PC-9 (cell line): ENCODE data around the gene TNFRSF1B. TPM values are rescaled to one million over a fixed set of nuclear protein-coding genes. Genes with fewer than 3 reads are reported as not detected.

ENCODE experiments used
- BruUV-seq: library from RNA; stranded (reverse); fragments of 400-500 nt; replicated peaks from 2 replicates; lab custom pipeline; 2021; lab: Mats Ljungman, UMichigan
- CTCF ChIA-PET: fragments of 300-600 bp; sonication (Branson Sonifier 250); formaldehyde crosslinking; loops from one replicate; lab custom pipeline; 2022; ENCODE audit warnings: antibody characterized with exemption; lab: Charles Lee
- POLR2A ChIA-PET: fragments of 300-600 bp; sonication (Branson Sonifier 250); formaldehyde crosslinking; loops from one replicate; lab custom pipeline; 2022; ENCODE audit warnings: antibody characterized with exemption; ENCODE audit not compliant: unreplicated experiment; lab: Charles Lee
- DNase-seq, 2 experiments: peaks; one replicate each; pipeline versions ENCODE4 v3.0.0 to v3.0.0-alpha.2; 2015 to 2022; ENCODE audit warnings: mixed read lengths in 1 of 2
- H2AFZ ChIP-seq: fragments of 200-600 bp; sonication (generic); 2 replicates; pipeline ENCODE4 v1.8.1; 2017; ENCODE audit warnings: antibody characterized with exemption
- H3F3A ChIP-seq: fragments of 200-600 bp; sonication (generic); 2 replicates; pipeline ENCODE4 v1.8.1; 2017; ENCODE audit warnings: antibody characterized with exemption, mild to moderate bottlenecking, low read depth; ENCODE audit not compliant: insufficient read depth
- H3K27ac ChIP-seq: fragments of 200-600 bp; sonication (generic); 2 replicates; pipeline ENCODE4 v1.6.1; 2016; ENCODE audit warnings: mixed run types
- H3K27me3 ChIP-seq: fragments of 200-600 bp; sonication (generic); 2 replicates; pipeline ENCODE4 v1.6.1; 2016; ENCODE audit warnings: low read depth, mixed run types; ENCODE audit not compliant: insufficient read depth
- H3K36me3 ChIP-seq: fragments of 200-600 bp; sonication (generic); 2 replicates; pipeline ENCODE4 v1.6.1; 2016; ENCODE audit warnings: low read depth, mixed run types
- H3K4me1 ChIP-seq: fragments of 200-600 bp; sonication (generic); replicated peaks from 2 replicates; pipeline ENCODE4 v1.6.1; 2016; ENCODE audit warnings: mixed run types; ENCODE audit not compliant: insufficient read depth
- H3K4me2 ChIP-seq: fragments of 200-600 bp; sonication (generic); 2 replicates; pipeline ENCODE4 v1.6.1; 2017; ENCODE audit warnings: mixed run types
- H3K4me3 ChIP-seq: fragments of 200-600 bp; sonication (generic); 2 replicates; pipeline ENCODE4 v1.6.1; 2016; ENCODE audit warnings: mixed run types
- H3K79me2 ChIP-seq: fragments of 200-600 bp; sonication (generic); 2 replicates; pipeline ENCODE4 v1.6.1; 2017; ENCODE audit warnings: low read depth, mixed run types
- H3K9me2 ChIP-seq: fragments of 200-600 bp; sonication (generic); 2 replicates; pipeline ENCODE4 v1.8.1; 2017; ENCODE audit warnings: mild to moderate bottlenecking; ENCODE audit not compliant: insufficient read depth
- H3K9me3 ChIP-seq: fragments of 200-600 bp; sonication (generic); 2 replicates; pipeline ENCODE4 v1.8.1; 2016; ENCODE audit warnings: low read depth; ENCODE audit not compliant: insufficient read depth
- H4K20me1 ChIP-seq: fragments of 200-600 bp; sonication (generic); 2 replicates; pipeline ENCODE4 v1.8.1; 2017; ENCODE audit not compliant: insufficient read depth
- EZH2 ChIP-seq: fragments of 200-600 bp; sonication (generic); IDR thresholded peaks from 2 replicates; pipeline ENCODE4 v1.8.0; 2017; ENCODE audit warnings: antibody characterized with exemption, low read depth
- intact Hi-C: fragments of 100-400 bp; cut with micrococcal nuclease; formaldehyde crosslinking; loops from one replicate; pipeline ENCODE4 v1.10.0; 2022; ENCODE audit not compliant: unreplicated experiment
- total RNA-seq: library from RNA; stranded (reverse); gene quantifications from 2 replicates; pipeline ENCODE4 v1.2.3, GENCODE V29; 2021
- TF ChIP-seq, protein P1 (sequence below): fragments of 200-600 bp; sonication (generic); conservative IDR thresholded peaks from 2 replicates; pipeline ENCODE4 v1.6.1; 2017; ENCODE audit warnings: mixed run types, antibody characterized with exemption, mild to moderate bottlenecking, moderate library complexity

Gene TNFRSF1B
- total RNA-seq, 1 experiment from 2014 or later, result 2.7 TPM

DNA sequence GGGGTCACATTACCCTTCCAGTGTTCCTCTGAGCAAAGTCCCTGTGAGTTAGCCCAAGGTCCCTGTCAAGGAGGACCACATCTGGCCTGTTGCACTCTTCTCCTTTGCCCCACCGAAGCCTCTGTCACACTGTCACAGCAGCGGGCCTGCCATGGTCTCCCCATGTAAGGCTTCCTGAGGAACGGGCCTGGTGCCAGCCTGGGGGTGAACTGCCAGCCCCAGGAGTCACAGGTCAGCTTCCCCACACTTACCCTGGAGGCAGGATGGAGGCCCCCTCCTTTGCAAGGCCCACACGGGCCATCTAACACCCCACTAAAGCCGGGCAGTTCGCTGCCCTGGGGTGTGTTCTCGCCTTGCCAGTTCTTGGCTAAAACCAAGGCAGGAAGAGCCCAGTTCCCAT, 14.1 kb downstream of the TNFRSF1B start:
- BruUV-seq, result no TSS peak
- Histone ChIP-seq H3K4me2 (no peak overlapping the region), H3K27me3 (no peaks in the 10 kb centered on the region), H3K79me2 (no peaks in the 10 kb centered on the region), H3K9me3 (no peaks in the 10 kb centered on the region), H3F3A (no peaks in the 10 kb centered on the region), H3K9me2 (no peaks in the 10 kb centered on the region), H3K36me3 (no peaks in the 10 kb centered on the region), H4K20me1 (no peaks in the 10 kb centered on the region), H2AFZ (no peak overlapping the region), H3K27ac (no peak overlapping the region), H3K4me1 (peaks cover 10% of the 10 kb centered on the region), H3K4me3 (no peak overlapping the region)
- intact Hi-C loops, result no loop called here
- no peak for DNase-seq
- TF ChIP-seq, protein P1, sequence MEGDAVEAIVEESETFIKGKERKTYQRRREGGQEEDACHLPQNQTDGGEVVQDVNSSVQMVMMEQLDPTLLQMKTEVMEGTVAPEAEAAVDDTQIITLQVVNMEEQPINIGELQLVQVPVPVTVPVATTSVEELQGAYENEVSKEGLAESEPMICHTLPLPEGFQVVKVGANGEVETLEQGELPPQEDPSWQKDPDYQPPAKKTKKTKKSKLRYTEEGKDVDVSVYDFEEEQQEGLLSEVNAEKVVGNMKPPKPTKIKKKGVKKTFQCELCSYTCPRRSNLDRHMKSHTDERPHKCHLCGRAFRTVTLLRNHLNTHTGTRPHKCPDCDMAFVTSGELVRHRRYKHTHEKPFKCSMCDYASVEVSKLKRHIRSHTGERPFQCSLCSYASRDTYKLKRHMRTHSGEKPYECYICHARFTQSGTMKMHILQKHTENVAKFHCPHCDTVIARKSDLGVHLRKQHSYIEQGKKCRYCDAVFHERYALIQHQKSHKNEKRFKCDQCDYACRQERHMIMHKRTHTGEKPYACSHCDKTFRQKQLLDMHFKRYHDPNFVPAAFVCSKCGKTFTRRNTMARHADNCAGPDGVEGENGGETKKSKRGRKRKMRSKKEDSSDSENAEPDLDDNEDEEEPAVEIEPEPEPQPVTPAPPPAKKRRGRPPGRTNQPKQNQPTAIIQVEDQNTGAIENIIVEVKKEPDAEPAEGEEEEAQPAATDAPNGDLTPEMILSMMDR, result no peak
- TF ChIP-seq EZH2, result no peak
- POLR2A ChIA-PET, result no interaction called here
- CTCF ChIA-PET, result no interaction called here

- ChIA-PET POLR2A (no interaction called here), CTCF (no interaction called here)
- Histone ChIP-seq H3F3A (no peaks in the 10 kb centered on the region), H3K4me3 (no peak overlapping the region), H3K36me3 (no peaks in the 10 kb centered on the region), H3K9me3 (no peaks in the 10 kb centered on the region), H3K27ac (no peak overlapping the region), H2AFZ (no peak overlapping the region), H3K79me2 (no peaks in the 10 kb centered on the region), H3K27me3 (no peaks in the 10 kb centered on the region), H3K4me2 (no peak overlapping the region), H4K20me1 (no peaks in the 10 kb centered on the region), H3K4me1 (peaks cover 10% of the 10 kb centered on the region), H3K9me2 (no peaks in the 10 kb centered on the region)
- BruUV-seq, result no TSS peak
- DNase-seq, result no peak
- TF ChIP-seq EZH2, result no peak
- TF ChIP-seq, protein P1, result no peak
- intact Hi-C loops, result no loop called here
Measured at GRCh38 chr1:12181568-12181967, 14.8 kb downstream of the TNFRSF1B start.

- no peaks in the 10 kb centered on the region for H3K9me2 ChIP-seq
- peaks cover 10% of the 10 kb centered on the region for H3K4me1 ChIP-seq
- H2AFZ ChIP-seq, result no peak overlapping the region
- no peak overlapping the region for H3K27ac ChIP-seq
- no peaks in the 10 kb centered on the region for H3K36me3 ChIP-seq
- intact Hi-C loops, result no loop called here
- no peaks in the 10 kb centered on the region for H3K27me3 ChIP-seq
- H3K4me2 ChIP-seq, result no peak overlapping the region
- no peak for TF ChIP-seq EZH2
- TF ChIP-seq, protein P1, result no peak
- no peaks in the 10 kb centered on the region for H3F3A ChIP-seq
- ChIA-PET CTCF (interaction anchor here (1.7 kb wide), 1 partner anchor 58 kb away, joined by 5 read pairs; no protein-coding TSS in a partner anchor), POLR2A (interaction anchor here (0.7 kb wide), 1 partner anchor 191 kb away, joined by 3 read pairs; no protein-coding TSS in a partner anchor)
- BruUV-seq, result no TSS peak
- H3K9me3 ChIP-seq, result no peaks in the 10 kb centered on the region
- H4K20me1 ChIP-seq, result no peaks in the 10 kb centered on the region
- DNase-seq, result no peak
- H3K4me3 ChIP-seq, result no peak overlapping the region
- H3K79me2 ChIP-seq, result no peaks in the 10 kb centered on the region
Measured at GRCh38 chr1:12182410-12182984, 15.7 kb downstream of the TNFRSF1B start.
